ENCODE measurements around the gene ANKRD29. TPM values are rescaled to one million over a fixed set of nuclear protein-coding genes. Genes with fewer than 3 reads are reported as not detected.

The ANKRD29 gene
- total RNA-seq, 1 donor from 2014 or later: 0.65 TPM

DNA sequence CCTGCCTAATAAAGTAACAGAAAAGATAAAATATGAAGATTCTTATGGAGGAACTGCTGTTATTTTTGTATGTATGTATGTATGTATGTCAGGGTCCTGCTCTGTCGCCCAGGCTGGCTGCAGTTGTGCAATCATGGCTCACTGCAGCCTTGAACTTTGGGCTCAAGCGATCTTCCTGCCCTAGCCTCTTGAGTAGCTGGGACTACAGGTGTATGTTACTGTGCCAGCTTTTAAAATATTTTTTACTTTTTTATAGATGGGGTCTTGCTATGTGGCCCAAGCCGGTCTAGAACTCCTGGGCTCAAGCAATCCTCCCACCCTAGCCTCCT lies 26.7 kb downstream of the ANKRD29 start:
- H3K27me3 ChIP-seq: no peaks in the 10 kb centered on the region
- no peaks in the 10 kb centered on the region for H3K36me3 ChIP-seq
- no peaks in the 10 kb centered on the region for H4K20me1 ChIP-seq (ENCODE audit: low read depth)
- no peaks in the 10 kb centered on the region for H3K27me3 Mint-ChIP-seq (ENCODE audit: insufficient read depth, low read depth)
- H3F3A ChIP-seq (ENCODE audit: low read depth): peaks cover 3% of the 10 kb centered on the region
- no peak overlapping the region for H3K27ac Mint-ChIP-seq
- no peak overlapping the region for H3K27ac ChIP-seq
- H3K79me2 ChIP-seq (ENCODE audit: low read depth): no peaks in the 10 kb centered on the region
- peaks cover 3% of the 10 kb centered on the region for H3K4me1 Mint-ChIP-seq
- no peak overlapping the region for H3K4me2 ChIP-seq
- DNase-seq (ENCODE audit: low spot score): no peak
- H3K36me3 Mint-ChIP-seq: no peaks in the 10 kb centered on the region
- H3K9me3 Mint-ChIP-seq: no peaks in the 10 kb centered on the region
- no peaks in the 10 kb centered on the region for H3K9me3 ChIP-seq (ENCODE audit: low read depth)
- H3K9ac ChIP-seq: no peak overlapping the region
- no peak overlapping the region for H3K4me3 ChIP-seq
- no peak overlapping the region for H3K4me3 Mint-ChIP-seq
- TF ChIP-seq EZH2phosphoT487 (IDR thresholded peaks at IDR 0.05): no peak
- no peak for TF ChIP-seq EZH2 (IDR thresholded peaks at IDR 0.05)
- no peak for TF ChIP-seq CTCF (IDR thresholded peaks at IDR 0.05)
- H3K4me1 ChIP-seq: no peaks in the 10 kb centered on the region
- no peak overlapping the region for H2AFZ ChIP-seq (replicated peaks)

GRCh38 chr18:23635283-23636070 lies 27.2 kb downstream of the ANKRD29 start:
- no peak overlapping the region for H3K4me2 ChIP-seq
- no peaks in the 10 kb centered on the region for H3K36me3 Mint-ChIP-seq
- no peak overlapping the region for H3K27ac ChIP-seq
- no peak overlapping the region for H2AFZ ChIP-seq (replicated peaks)
- H3K4me3 ChIP-seq: no peak overlapping the region
- H3K27ac Mint-ChIP-seq: no peak overlapping the region
- no peak overlapping the region for H3K9ac ChIP-seq
- no peaks in the 10 kb centered on the region for H4K20me1 ChIP-seq (ENCODE audit: low read depth)
- no peaks in the 10 kb centered on the region for H3K4me1 ChIP-seq
- H3K36me3 ChIP-seq: no peaks in the 10 kb centered on the region
- no peaks in the 10 kb centered on the region for H3K9me3 ChIP-seq (ENCODE audit: low read depth)
- H3K4me1 Mint-ChIP-seq: peaks cover 3% of the 10 kb centered on the region
- no peaks in the 10 kb centered on the region for H3K9me3 Mint-ChIP-seq
- H3K4me3 Mint-ChIP-seq: no peak overlapping the region
- no peaks in the 10 kb centered on the region for H3K79me2 ChIP-seq (ENCODE audit: low read depth)
- peaks cover 3% of the 10 kb centered on the region for H3F3A ChIP-seq (ENCODE audit: low read depth)
- DNase-seq (ENCODE audit: low spot score): no peak
- TF ChIP-seq EZH2phosphoT487 (IDR thresholded peaks at IDR 0.05) (no peak), EZH2 (IDR thresholded peaks at IDR 0.05) (no peak), CTCF (IDR thresholded peaks at IDR 0.05) (no peak)
- H3K27me3 ChIP-seq: no peaks in the 10 kb centered on the region
- no peaks in the 10 kb centered on the region for H3K27me3 Mint-ChIP-seq (ENCODE audit: insufficient read depth, low read depth)

- Histone ChIP-seq H3F3A (ENCODE audit: low read depth) (peaks cover 3% of the 10 kb centered on the region), H3K4me1 (no peaks in the 10 kb centered on the region), H4K20me1 (ENCODE audit: low read depth) (no peaks in the 10 kb centered on the region), H3K27me3 (no peaks in the 10 kb centered on the region), H3K4me3 (no peak overlapping the region), H3K4me2 (no peak overlapping the region), H3K79me2 (ENCODE audit: low read depth) (no peaks in the 10 kb centered on the region), H3K9ac (no peak overlapping the region), H2AFZ (replicated peaks) (no peak overlapping the region), H3K36me3 (no peaks in the 10 kb centered on the region), H3K9me3 (ENCODE audit: low read depth) (no peaks in the 10 kb centered on the region), H3K27ac (no peak overlapping the region)
- TF ChIP-seq CTCF (IDR thresholded peaks at IDR 0.05) (no peak), EZH2 (IDR thresholded peaks at IDR 0.05) (no peak), EZH2phosphoT487 (IDR thresholded peaks at IDR 0.05) (no peak)
- Mint-ChIP-seq H3K4me3 (no peak overlapping the region), H3K27me3 (ENCODE audit: insufficient read depth, low read depth) (no peaks in the 10 kb centered on the region), H3K27ac (no peak overlapping the region), H3K9me3 (no peaks in the 10 kb centered on the region), H3K4me1 (peaks cover 3% of the 10 kb centered on the region), H3K36me3 (no peaks in the 10 kb centered on the region)
- no peak for DNase-seq (ENCODE audit: low spot score)
Observed at GRCh38 chr18:23634692-23635091, 28.0 kb downstream of the ANKRD29 start.

All from neural progenitor cell (in vitro differentiated cells).